Hepatocyte (in vitro differentiated cells): ENCODE measurements around the gene MAST4. TPM values are rescaled to one million over a fixed set of nuclear protein-coding genes. Genes with fewer than 3 reads are reported as not detected.

Source experiments
- DNase-seq: peaks from one replicate; pipeline ENCODE4 v3.0.0-alpha.2; 2016; ENCODE audit warnings: low spot score
- H2AFZ ChIP-seq: fragments of 200-600 bp; sonication (generic); 2 replicates; pipeline ENCODE4 v1.6.0; 2016; ENCODE audit warnings: antibody characterized with exemption, mild to moderate bottlenecking
- H3K27ac ChIP-seq: fragments of 200-600 bp; sonication (generic); 2 replicates; pipeline ENCODE4 v1.5.1; 2016; ENCODE audit warnings: mild to moderate bottlenecking
- H3K27me3 ChIP-seq: fragments of 200-600 bp; sonication (generic); 2 replicates; pipeline ENCODE4 v1.6.1; 2016
- H3K36me3 ChIP-seq: fragments of 200-600 bp; sonication (generic); replicated peaks from 2 replicates; pipeline ENCODE4 v1.5.1; 2016; ENCODE audit warnings: low read depth; ENCODE audit not compliant: insufficient read depth
- H3K4me1 ChIP-seq: fragments of 200-600 bp; sonication (generic); 2 replicates; pipeline ENCODE4 v1.5.1; 2016; ENCODE audit warnings: mild to moderate bottlenecking, moderate library complexity; ENCODE audit not compliant: insufficient read depth
- H3K4me2 ChIP-seq: fragments of 200-600 bp; sonication (generic); 2 replicates; pipeline ENCODE4 v1.6.0; 2016
- H3K4me3 ChIP-seq: fragments of 200-600 bp; sonication (generic); 2 replicates; pipeline ENCODE4 v1.5.1; 2016; ENCODE audit warnings: mild to moderate bottlenecking
- H3K79me2 ChIP-seq: fragments of 200-600 bp; sonication (generic); 2 replicates; pipeline ENCODE4 v1.6.0; 2017; ENCODE audit warnings: mild to moderate bottlenecking
- H3K9me2 ChIP-seq: fragments of 200-600 bp; sonication (generic); replicated peaks from 2 replicates; pipeline ENCODE4 v1.6.0; 2017; ENCODE audit warnings: mild to moderate bottlenecking; ENCODE audit not compliant: insufficient read depth
- H3K9me3 ChIP-seq: fragments of 200-600 bp; sonication (generic); 2 replicates; pipeline ENCODE4 v1.5.1; 2016; ENCODE audit warnings: low read depth, mild to moderate bottlenecking
- H4K20me1 ChIP-seq: fragments of 200-600 bp; sonication (generic); 2 replicates; pipeline ENCODE4 v1.6.0; 2016; ENCODE audit warnings: mild to moderate bottlenecking; ENCODE audit not compliant: insufficient read depth, poor library complexity, severe bottlenecking
- CTCF ChIP-seq: fragments of 200-600 bp; sonication (generic); IDR thresholded peaks from 2 replicates; pipeline ENCODE4 v1.5.1; 2016; ENCODE audit warnings: antibody characterized with exemption, mild to moderate bottlenecking; ENCODE audit not compliant: poor library complexity
- EZH2 ChIP-seq: fragments of 200-600 bp; sonication (generic); IDR thresholded peaks from 2 replicates; pipeline ENCODE4 v1.6.1; 2016; ENCODE audit warnings: antibody characterized with exemption, mild to moderate bottlenecking, borderline replicate concordance
- EZH2phosphoT487 ChIP-seq: fragments of 200-600 bp; sonication (generic); IDR thresholded peaks from one replicate; pipeline ENCODE4 v1.6.1; 2018; ENCODE audit warnings: antibody characterized with exemption, mild to moderate bottlenecking, low read depth, moderate library complexity; ENCODE audit not compliant: unreplicated experiment, severe bottlenecking
- WGBS: methylation state at CpG from one replicate; pipeline ENCODE4 v1.1.6; 2016; ENCODE audit warnings: low lambda C conversion rate; ENCODE audit errors: missing lambda C conversion rate; 5-methylcytosine and 5-hydroxymethylcytosine counted together
- polyA plus RNA-seq: library from polyadenylated mRNA; unstranded; fragments of >200 nt; fragmentation: Nextera tagmentation; extraction: Ambion mirVana; gene quantifications from 2 replicates; pipeline ENCODE4 v1.2.1, GENCODE V29; 2016
- total RNA-seq: library from RNA; depleted of rRNA; stranded (reverse); fragments of >200 nt; gene quantifications from 2 replicates; pipeline ENCODE4 v1.2.3, GENCODE V29; 2014

Gene MAST4
- total and polyA plus RNA-seq, 2 experiments from 2014 or later: 11.7 to 13.2 TPM

- Histone ChIP-seq H3K9me2 (no peaks in the 10 kb centered on the region), H4K20me1 (no peaks in the 10 kb centered on the region), H3K27me3 (no peaks in the 10 kb centered on the region), H2AFZ (no peak overlapping the region), H3K36me3 (no peaks in the 10 kb centered on the region), H3K4me1 (no peaks in the 10 kb centered on the region), H3K79me2 (no peaks in the 10 kb centered on the region), H3K27ac (no peak overlapping the region), H3K4me2 (no peak overlapping the region), H3K4me3 (no peak overlapping the region), H3K9me3 (no peaks in the 10 kb centered on the region)
- TF ChIP-seq CTCF: no peak
- TF ChIP-seq EZH2phosphoT487: no peak
- TF ChIP-seq EZH2: no peak
- 70% methylated on average over 2 of the region's 2 CpGs for WGBS
- DNase-seq: no peak
These were observed 50.4 kb downstream of the MAST4 start for GRCh38 chr5:66646570-66646969.

GRCh38 chr5:66647146-66647856, 51.1 kb downstream of the MAST4 start:
- TF ChIP-seq CTCF (no peak), EZH2phosphoT487 (no peak)
- no peak overlapping the region for H2AFZ ChIP-seq
- 91% methylated on average over 3 of the region's 3 CpGs for WGBS

GRCh38 chr5:66652818-66653217, 56.6 kb downstream of the MAST4 start:
- no peak overlapping the region for H3K27ac ChIP-seq
- H3K79me2 ChIP-seq: no peaks in the 10 kb centered on the region
- no peaks in the 10 kb centered on the region for H3K27me3 ChIP-seq
- H3K4me3 ChIP-seq: no peak overlapping the region
- H3K9me2 ChIP-seq: no peaks in the 10 kb centered on the region
- WGBS: 87% methylated on average over 3 of the region's 3 CpGs
- no peak overlapping the region for H3K4me2 ChIP-seq
- DNase-seq: no peak
- TF ChIP-seq CTCF: no peak
- TF ChIP-seq EZH2phosphoT487: no peak
- TF ChIP-seq EZH2: no peak
- H3K4me1 ChIP-seq: no peaks in the 10 kb centered on the region
- H3K36me3 ChIP-seq: no peaks in the 10 kb centered on the region
- H4K20me1 ChIP-seq: no peaks in the 10 kb centered on the region
- no peaks in the 10 kb centered on the region for H3K9me3 ChIP-seq
- H2AFZ ChIP-seq: no peak overlapping the region

More at GRCh38 chr5:66647146-66647856, 51.1 kb downstream of the MAST4 start:
- H3K4me2 ChIP-seq: no peak overlapping the region
- H3K27ac ChIP-seq: no peak overlapping the region
- H4K20me1 ChIP-seq: no peaks in the 10 kb centered on the region
- no peak for DNase-seq
- H3K4me1 ChIP-seq: no peaks in the 10 kb centered on the region
- no peaks in the 10 kb centered on the region for H3K36me3 ChIP-seq
- H3K9me2 ChIP-seq: no peaks in the 10 kb centered on the region
- no peak overlapping the region for H3K4me3 ChIP-seq
- H3K79me2 ChIP-seq: no peaks in the 10 kb centered on the region
- H3K27me3 ChIP-seq: no peaks in the 10 kb centered on the region
- no peaks in the 10 kb centered on the region for H3K9me3 ChIP-seq
